K562 (cell line): ENCODE results near the gene MLLT11. TPM values are rescaled to one million over a fixed set of nuclear protein-coding genes. Genes with fewer than 3 reads are reported as not detected.
A peak's percentile ranks its signal among the peaks of the same experiment; 100 is the strongest.

Source experiments
- BCLAF1 ChIP-seq, 2 experiments: fragments of 450-650 bp in 1 of 2; IDR thresholded peaks; 2 replicates each; pipeline ENCODE4 v1.6.1; 2011 to 2017; ENCODE audit warnings: low read depth in 2 of 2, antibody characterized with exemption in 1 of 2, borderline replicate concordance in 1 of 2, low read length in 1 of 2, mild to moderate bottlenecking in 1 of 2, mixed read lengths in 1 of 2; ENCODE audit not compliant: control insufficient read depth in 1 of 2
- BRD4 ChIP-seq: fragments of 200-600 bp; sonication (generic); IDR thresholded peaks from 2 replicates; pipeline ENCODE4 v1.6.1; 2017; ENCODE audit warnings: inconsistent platforms
- EP400 ChIP-seq: fragments of 450-650 bp; IDR thresholded peaks from 2 replicates; pipeline ENCODE4 v1.6.1; 2017; ENCODE audit warnings: antibody characterized with exemption, mild to moderate bottlenecking, moderate library complexity
- GABPB2 ChIP-seq: fragments of 250-450 bp; sonication (Bioruptor Pico); conservative IDR thresholded peaks from 2 replicates; pipeline ENCODE4 v1.5.1; 2021; ENCODE audit warnings: mild to moderate bottlenecking
- KLF10 ChIP-seq: fragments of 250-450 bp; sonication (Bioruptor Pico); IDR thresholded peaks from 2 replicates; pipeline ENCODE4 v1.6.1; 2021; ENCODE audit warnings: matching md5 sums
- MAFF ChIP-seq: IDR thresholded peaks from 2 replicates; pipeline ENCODE4 v1.6.1; 2012; ENCODE audit warnings: low read length, improper control_type of control experiment
- MEF2A ChIP-seq: IDR thresholded peaks from 2 replicates; pipeline ENCODE4 v1.6.1; 2011; ENCODE audit warnings: low read depth, mild to moderate bottlenecking, low read length, moderate library complexity; ENCODE audit not compliant: control insufficient read depth
- NR2C1 ChIP-seq, 2 experiments: fragments of 450-650 bp; IDR thresholded peaks; 2 replicates each; pipeline ENCODE4 v1.6.1; 2017; ENCODE audit warnings: mild to moderate bottlenecking in 2 of 2, antibody characterized with exemption in 1 of 2, inconsistent platforms in 1 of 2, missing compliant biosample characterization in 1 of 2, missing genetic modification characterization in 1 of 2
- SMAD1 ChIP-seq: fragments of 150-350 bp; IDR thresholded peaks from 2 replicates; pipeline ENCODE4 v1.6.1; 2014; ENCODE audit warnings: low read length, low read depth; ENCODE audit not compliant: partially characterized antibody
- TAF7 ChIP-seq: fragments of 450-650 bp; IDR thresholded peaks from 2 replicates; pipeline ENCODE4 v1.6.1; 2016; ENCODE audit warnings: missing genetic modification characterization, missing compliant biosample characterization
- ZNF212 ChIP-seq: fragments of 450-650 bp; formaldehyde crosslinking; IDR thresholded peaks from 2 replicates; pipeline ENCODE4 v1.4.0; 2020; ENCODE audit warnings: mild to moderate bottlenecking
- ZNF384 ChIP-seq: IDR thresholded peaks from 2 replicates; pipeline ENCODE4 v1.6.1; 2012; ENCODE audit warnings: low read depth, low read length, improper control_type of control experiment
- ZNF592 ChIP-seq: fragments of 450-650 bp; IDR thresholded peaks from 2 replicates; pipeline ENCODE4 v1.6.1; 2017; ENCODE audit warnings: antibody characterized with exemption, mild to moderate bottlenecking
- polyA plus RNA-seq, 8 experiments: library from polyadenylated mRNA; depleted of rRNA in 4 of 8; stranded (reverse) in 5 of 8; unstranded in 3 of 8; fragments of >200 nt; fragmentation: Nextera tagmentation in 2 of 8; fragmentation: Illumina TruSeq in 1 of 8; extraction: Ambion mirVana in 2 of 8; extraction: Trizol in 1 of 8; gene quantifications; 2 replicates each; pipeline versions ENCODE4 v1.2.1 to v1.2.3, GENCODE V29; 2011 to 2014; ENCODE audit warnings: inconsistent platforms in 1 of 8, missing spikeins in 1 of 8
- total RNA-seq, 7 experiments: library from RNA; depleted of rRNA in 6 of 7; stranded (reverse); fragments of >200 nt in 6 of 7; fragmentation: Illumina TruSeq in 2 of 7; extraction: Trizol in 2 of 7; gene quantifications; 2 replicates each; pipeline versions ENCODE4 v1.2.1 to v1.2.3, GENCODE V29; 2011 to 2021; ENCODE audit warnings: low replicate concordance in 1 of 7
- TF ChIP-seq, protein P1 (sequence below): fragments of 450-650 bp; formaldehyde crosslinking; IDR thresholded peaks from 2 replicates; pipeline ENCODE4 v1.4.0; 2020; ENCODE audit warnings: mild to moderate bottlenecking
- TF ChIP-seq, protein P2 (sequence below): fragments of 450-650 bp; IDR thresholded peaks from 2 replicates; pipeline ENCODE4 v1.6.1; 2016; ENCODE audit warnings: mild to moderate bottlenecking
- TF ChIP-seq, protein P3 (sequence below): sonication (generic); formaldehyde crosslinking; IDR thresholded peaks from 2 replicates; pipeline ENCODE4 v1.8.0; 2022; ENCODE audit warnings: mild to moderate bottlenecking, missing genetic modification reagents

MLLT11 gene
- total and polyA plus RNA-seq, 9 of the 15 experiments (the other 6 are each of a cell fraction or from before 2014, with no cell fraction given): 12.1 to 91.0 (median 22.0) TPM

GRCh38 chr1:151054971-151055547, 5.1 kb upstream of the MLLT11 start (continued):
- TF ChIP-seq, protein P1, sequence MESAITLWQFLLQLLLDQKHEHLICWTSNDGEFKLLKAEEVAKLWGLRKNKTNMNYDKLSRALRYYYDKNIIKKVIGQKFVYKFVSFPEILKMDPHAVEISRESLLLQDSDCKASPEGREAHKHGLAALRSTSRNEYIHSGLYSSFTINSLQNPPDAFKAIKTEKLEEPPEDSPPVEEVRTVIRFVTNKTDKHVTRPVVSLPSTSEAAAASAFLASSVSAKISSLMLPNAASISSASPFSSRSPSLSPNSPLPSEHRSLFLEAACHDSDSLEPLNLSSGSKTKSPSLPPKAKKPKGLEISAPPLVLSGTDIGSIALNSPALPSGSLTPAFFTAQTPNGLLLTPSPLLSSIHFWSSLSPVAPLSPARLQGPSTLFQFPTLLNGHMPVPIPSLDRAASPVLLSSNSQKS (CRISPR knock-in tag): no peak
- TF ChIP-seq SMAD1: no peak
- peak; percentile 75 for TF ChIP-seq EP400
- TF ChIP-seq, protein P2, sequence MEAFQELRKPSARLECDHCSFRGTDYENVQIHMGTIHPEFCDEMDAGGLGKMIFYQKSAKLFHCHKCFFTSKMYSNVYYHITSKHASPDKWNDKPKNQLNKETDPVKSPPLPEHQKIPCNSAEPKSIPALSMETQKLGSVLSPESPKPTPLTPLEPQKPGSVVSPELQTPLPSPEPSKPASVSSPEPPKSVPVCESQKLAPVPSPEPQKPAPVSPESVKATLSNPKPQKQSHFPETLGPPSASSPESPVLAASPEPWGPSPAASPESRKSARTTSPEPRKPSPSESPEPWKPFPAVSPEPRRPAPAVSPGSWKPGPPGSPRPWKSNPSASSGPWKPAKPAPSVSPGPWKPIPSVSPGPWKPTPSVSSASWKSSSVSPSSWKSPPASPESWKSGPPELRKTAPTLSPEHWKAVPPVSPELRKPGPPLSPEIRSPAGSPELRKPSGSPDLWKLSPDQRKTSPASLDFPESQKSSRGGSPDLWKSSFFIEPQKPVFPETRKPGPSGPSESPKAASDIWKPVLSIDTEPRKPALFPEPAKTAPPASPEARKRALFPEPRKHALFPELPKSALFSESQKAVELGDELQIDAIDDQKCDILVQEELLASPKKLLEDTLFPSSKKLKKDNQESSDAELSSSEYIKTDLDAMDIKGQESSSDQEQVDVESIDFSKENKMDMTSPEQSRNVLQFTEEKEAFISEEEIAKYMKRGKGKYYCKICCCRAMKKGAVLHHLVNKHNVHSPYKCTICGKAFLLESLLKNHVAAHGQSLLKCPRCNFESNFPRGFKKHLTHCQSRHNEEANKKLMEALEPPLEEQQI: no peak
- TF ChIP-seq KLF10: no peak
- TF ChIP-seq, protein P3, sequence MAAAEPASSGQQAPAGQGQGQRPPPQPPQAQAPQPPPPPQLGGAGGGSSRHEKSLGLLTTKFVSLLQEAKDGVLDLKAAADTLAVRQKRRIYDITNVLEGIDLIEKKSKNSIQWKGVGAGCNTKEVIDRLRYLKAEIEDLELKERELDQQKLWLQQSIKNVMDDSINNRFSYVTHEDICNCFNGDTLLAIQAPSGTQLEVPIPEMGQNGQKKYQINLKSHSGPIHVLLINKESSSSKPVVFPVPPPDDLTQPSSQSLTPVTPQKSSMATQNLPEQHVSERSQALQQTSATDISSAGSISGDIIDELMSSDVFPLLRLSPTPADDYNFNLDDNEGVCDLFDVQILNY (CRISPR knock-in tag): 0 out of 2 replicates have a peak, but pooled peaks have one; percentile 15
- TF ChIP-seq NR2C1 (IDR thresholded peaks at IDR 0.05): 0 out of 2 replicates have a peak, but pooled peaks have one; percentile 20
- no peak for TF ChIP-seq NR2C1 (tag; IDR thresholded peaks at IDR 0.05)
- no peak for TF ChIP-seq MEF2A
- no peak for TF ChIP-seq BRD4
- peak; percentile 82 for TF ChIP-seq ZNF592
- no peak for TF ChIP-seq TAF7 (tag)
- no peak for TF ChIP-seq MAFF
- TF ChIP-seq BCLAF1 (IDR thresholded peaks at IDR 0.05; ENCODE audit: borderline replicate concordance in 1 of 2, control insufficient read depth in 1 of 2, low read depth in 2 of 2, low read length in 1 of 2): no peak
- TF ChIP-seq GABPB2 (CRISPR knock-in tag): no peak
- no peak for TF ChIP-seq ZNF212 (CRISPR knock-in tag)
- TF ChIP-seq ZNF384: no peak
